Mesendoderm (in vitro differentiated cells): ENCODE data around the gene ST8SIA1.

ENCODE experiments used
- DNase-seq: peaks from one replicate; pipeline ENCODE4 v3.0.0; 2013
- H2AK5ac ChIP-seq: 2 replicates; pipeline ENCODE4 v1.6.1; 2013; ENCODE audit warnings: low read length, inconsistent platforms
- H2BK120ac ChIP-seq: 2 replicates; pipeline ENCODE4 v1.6.1; 2013; ENCODE audit warnings: low read depth, mild to moderate bottlenecking, low read length, moderate library complexity, mixed read lengths
- H2BK15ac ChIP-seq: replicated peaks from 2 replicates; pipeline ENCODE4 v1.6.1; 2013; ENCODE audit warnings: low read depth, mild to moderate bottlenecking, moderate library complexity
- H2BK5ac ChIP-seq: 2 replicates; pipeline ENCODE4 v1.6.1; 2013; ENCODE audit warnings: low read length, inconsistent platforms
- H3K18ac ChIP-seq: 2 replicates; pipeline ENCODE4 v1.6.1; 2013; ENCODE audit warnings: mild to moderate bottlenecking, low read length, mixed read lengths
- H3K23ac ChIP-seq: one replicate; pipeline ENCODE4 v1.6.1; 2013; ENCODE audit warnings: low read length
- H3K27ac ChIP-seq: 2 replicates; pipeline ENCODE4 v1.5.1; 2013; ENCODE audit warnings: low read depth, mild to moderate bottlenecking, inconsistent platforms, low read length, moderate library complexity
- H3K27me3 ChIP-seq: 2 replicates; pipeline ENCODE4 v1.6.1; 2013; ENCODE audit warnings: low read length, control low read depth, mild to moderate bottlenecking, inconsistent platforms; ENCODE audit not compliant: insufficient read depth, poor library complexity
- H3K36me3 ChIP-seq: 2 replicates; pipeline ENCODE4 v1.6.1; 2013; ENCODE audit warnings: low read length, inconsistent platforms; ENCODE audit not compliant: control insufficient read depth, insufficient read depth
- H3K4ac ChIP-seq: one replicate; pipeline ENCODE4 v1.6.1; 2013; ENCODE audit warnings: low read depth, mild to moderate bottlenecking, low read length, moderate library complexity
- H3K4me1 ChIP-seq: 2 replicates; pipeline ENCODE4 v1.6.1; 2013; ENCODE audit warnings: low read depth, low read length, inconsistent platforms; ENCODE audit not compliant: control insufficient read depth
- H3K4me2 ChIP-seq: 2 replicates; pipeline ENCODE4 v1.6.1; 2013; ENCODE audit warnings: low read length
- H3K4me3 ChIP-seq: 2 replicates; pipeline ENCODE4 v1.5.1; 2013; ENCODE audit warnings: mild to moderate bottlenecking, low read length
- H3K56ac ChIP-seq: one replicate; pipeline ENCODE4 v1.6.1; 2013; ENCODE audit warnings: low read length
- H3K79me1 ChIP-seq: 2 replicates; pipeline ENCODE4 v1.6.1; 2013; ENCODE audit warnings: low read length, inconsistent platforms
- H3K79me2 ChIP-seq: 2 replicates; pipeline ENCODE4 v1.6.1; 2013; ENCODE audit warnings: mild to moderate bottlenecking, low read length; ENCODE audit not compliant: control insufficient read depth, insufficient read depth
- H3K9ac ChIP-seq: 2 replicates; pipeline ENCODE4 v1.6.1; 2013; ENCODE audit warnings: low read length, inconsistent platforms
- H4K5ac ChIP-seq: one replicate; pipeline ENCODE4 v1.6.1; 2013; ENCODE audit warnings: low read length
- H4K8ac ChIP-seq: one replicate; pipeline ENCODE4 v1.6.1; 2013; ENCODE audit warnings: low read depth, mild to moderate bottlenecking, control low read depth, low read length, moderate library complexity
- WGBS: extraction: QIAGEN DNeasy Blood & Tissue Kit; methylation state at CpG from one replicate; pipeline ENCODE4 v1.1.7; 2013; ENCODE audit warnings: low lambda C conversion rate, missing lambda C conversion rate; ENCODE audit not compliant: insufficient coverage; ENCODE audit errors: extremely low coverage; 5-methylcytosine and 5-hydroxymethylcytosine counted together

ST8SIA1 gene

GRCh38 chr12:22325218-22325617 is 9.3 kb downstream of the ST8SIA1 start:
- no peak overlapping the region for H3K23ac ChIP-seq
- WGBS, result no CpG with 5 or more reads among the region's 4 CpGs
- H3K4me3 ChIP-seq, result no peak overlapping the region
- H2BK5ac ChIP-seq, result no peak overlapping the region
- no peak overlapping the region for H3K18ac ChIP-seq
- DNase-seq, result no peak
- H3K36me3 ChIP-seq, result no peaks in the 10 kb centered on the region
- no peak overlapping the region for H2AK5ac ChIP-seq
- no peak overlapping the region for H3K4me2 ChIP-seq
- H3K79me2 ChIP-seq, result no peaks in the 10 kb centered on the region
- no peak overlapping the region for H3K4ac ChIP-seq
- H3K27me3 ChIP-seq, result no peaks in the 10 kb centered on the region
- peaks cover 9% of the 10 kb centered on the region for H3K4me1 ChIP-seq
- H2BK15ac ChIP-seq, result no peak overlapping the region
- H3K27ac ChIP-seq, result no peak overlapping the region
- no peak overlapping the region for H3K56ac ChIP-seq
- H4K5ac ChIP-seq, result no peak overlapping the region
- no peak overlapping the region for H3K9ac ChIP-seq
- H2BK120ac ChIP-seq, result no peak overlapping the region
- no peak overlapping the region for H4K8ac ChIP-seq
- H3K79me1 ChIP-seq, result no peaks in the 10 kb centered on the region

- Histone ChIP-seq H3K4ac (no peak overlapping the region), H3K27me3 (no peaks in the 10 kb centered on the region), H2BK5ac (no peak overlapping the region), H3K4me2 (no peak overlapping the region), H3K79me2 (no peaks in the 10 kb centered on the region), H4K5ac (no peak overlapping the region), H3K27ac (no peak overlapping the region), H3K9ac (no peak overlapping the region), H3K56ac (no peak overlapping the region), H2BK15ac (no peak overlapping the region), H3K4me3 (no peak overlapping the region), H2BK120ac (no peak overlapping the region), H3K36me3 (no peaks in the 10 kb centered on the region), H2AK5ac (no peak overlapping the region), H3K79me1 (no peaks in the 10 kb centered on the region), H3K23ac (no peak overlapping the region), H4K8ac (no peak overlapping the region), H3K4me1 (peaks cover 5% of the 10 kb centered on the region), H3K18ac (no peak overlapping the region)
- WGBS, result no CpG with 5 or more reads among the region's 6 CpGs
- no peak for DNase-seq
These were observed 12.4 kb downstream of the ST8SIA1 start for GRCh38 chr12:22322091-22322490.

GRCh38 chr12:22321638-22322037 is 12.9 kb downstream of the ST8SIA1 start:
- Histone ChIP-seq H2AK5ac (no peak overlapping the region), H3K79me1 (no peaks in the 10 kb centered on the region), H2BK15ac (no peak overlapping the region), H3K23ac (no peak overlapping the region), H2BK5ac (no peak overlapping the region), H3K4me2 (no peak overlapping the region), H3K27ac (no peak overlapping the region), H3K56ac (no peak overlapping the region), H3K4me3 (no peak overlapping the region), H3K4me1 (peaks cover 5% of the 10 kb centered on the region), H2BK120ac (no peak overlapping the region), H3K27me3 (no peaks in the 10 kb centered on the region), H3K18ac (no peak overlapping the region), H3K4ac (no peak overlapping the region), H3K9ac (no peak overlapping the region), H4K8ac (no peak overlapping the region), H4K5ac (no peak overlapping the region), H3K79me2 (no peaks in the 10 kb centered on the region), H3K36me3 (no peaks in the 10 kb centered on the region)
- no CpG with 5 or more reads among the region's 2 CpGs for WGBS
- DNase-seq, result no peak

- no peak overlapping the region for H3K4ac ChIP-seq
- no peak overlapping the region for H2AK5ac ChIP-seq
- no peak for DNase-seq
- H2BK120ac ChIP-seq, result no peak overlapping the region
- no peak overlapping the region for H4K5ac ChIP-seq
- no peak overlapping the region for H3K18ac ChIP-seq
- no CpG with 5 or more reads among the region's 11 CpGs for WGBS
- H3K4me2 ChIP-seq, result no peak overlapping the region
- H4K8ac ChIP-seq, result no peak overlapping the region
- no peaks in the 10 kb centered on the region for H3K36me3 ChIP-seq
- no peaks in the 10 kb centered on the region for H3K79me2 ChIP-seq
- H3K4me3 ChIP-seq, result no peak overlapping the region
- no peak overlapping the region for H3K27ac ChIP-seq
- H3K27me3 ChIP-seq, result no peaks in the 10 kb centered on the region
- H3K9ac ChIP-seq, result no peak overlapping the region
- H3K79me1 ChIP-seq, result no peaks in the 10 kb centered on the region
- H3K56ac ChIP-seq, result no peak overlapping the region
- H2BK15ac ChIP-seq, result no peak overlapping the region
- no peak overlapping the region for H2BK5ac ChIP-seq
- no peak overlapping the region for H3K23ac ChIP-seq
- peaks cover 5% of the 10 kb centered on the region for H3K4me1 ChIP-seq
These were observed 13.4 kb downstream of the ST8SIA1 start for GRCh38 chr12:22321018-22321605.

- Histone ChIP-seq H3K9ac (no peak overlapping the region), H4K8ac (no peak overlapping the region), H3K79me2 (no peaks in the 10 kb centered on the region), H3K79me1 (no peaks in the 10 kb centered on the region), H2BK15ac (no peak overlapping the region), H3K4me1 (peaks cover 5% of the 10 kb centered on the region), H3K27me3 (no peaks in the 10 kb centered on the region), H2BK120ac (no peak overlapping the region), H2AK5ac (no peak overlapping the region), H4K5ac (no peak overlapping the region), H3K27ac (no peak overlapping the region), H3K4me3 (no peak overlapping the region), H2BK5ac (no peak overlapping the region), H3K18ac (no peak overlapping the region), H3K4me2 (no peak overlapping the region), H3K56ac (no peak overlapping the region), H3K23ac (no peak overlapping the region), H3K4ac (no peak overlapping the region), H3K36me3 (no peaks in the 10 kb centered on the region)
- no CpG with 5 or more reads among the region's 4 CpGs for WGBS
- DNase-seq, result no peak
These were observed 16.3 kb downstream of the ST8SIA1 start for GRCh38 chr12:22318108-22318737.

- no peak overlapping the region for H3K18ac ChIP-seq
- WGBS, result no CpG with 5 or more reads among the region's 2 CpGs
- DNase-seq, result no peak
These were observed 20.6 kb downstream of the ST8SIA1 start for GRCh38 chr12:22313963-22314330.

More at GRCh38 chr12:22313963-22314330, 20.6 kb downstream of the ST8SIA1 start:
- Histone ChIP-seq H2AK5ac (no peak overlapping the region), H3K4me3 (no peak overlapping the region), H3K23ac (no peak overlapping the region), H3K27me3 (no peaks in the 10 kb centered on the region), H3K27ac (no peak overlapping the region), H2BK5ac (no peak overlapping the region), H3K79me1 (no peaks in the 10 kb centered on the region), H2BK120ac (no peak overlapping the region), H3K9ac (no peak overlapping the region), H3K56ac (no peak overlapping the region), H4K8ac (no peak overlapping the region), H2BK15ac (no peak overlapping the region), H3K4ac (no peak overlapping the region), H4K5ac (no peak overlapping the region), H3K79me2 (no peaks in the 10 kb centered on the region), H3K4me2 (no peak overlapping the region), H3K36me3 (no peaks in the 10 kb centered on the region), H3K4me1 (peaks cover 2% of the 10 kb centered on the region)
